Measurements from ENCODE around the gene DBI. TPM values are rescaled to one million over a fixed set of nuclear protein-coding genes. Genes with fewer than 3 reads are reported as not detected.
A peak's percentile ranks its signal among the peaks of the same experiment; 100 is the strongest.

DBI gene
- total and polyA plus RNA-seq, 2 of the 13 experiments (the other 11 are each of a cell fraction or from before 2014, with no cell fraction given), result 330 to 659 TPM

GRCh38 chr2:119352357-119352756, 14.4 kb upstream of the DBI start:
- ChIA-PET POLR2A (interaction anchor here (3.4 kb wide), 1 partner anchor 14 kb away, joined by 26 read pairs; the partner anchor contains the start of genes C2orf76 and DBI), CTCF (ENCODE audit: low intra/inter-chr PET ratio, low total read pairs) (no interaction called here)
- TF ChIP-seq FOXA3 (CRISPR knock-in tag; IDR thresholded peaks at IDR 0.05) (peak; percentile 87), ZBTB34 (CRISPR knock-in tag; IDR thresholded peaks at IDR 0.05) (no peak), NFYC (CRISPR knock-in tag; IDR thresholded peaks at IDR 0.05) (peak; percentile 49), FOXA1 (IDR thresholded peaks at IDR 0.05) (no peak), FOXA1 (CRISPR knock-in tag; IDR thresholded peaks at IDR 0.05) (peak; percentile 66), ZNF274 (CRISPR knock-in tag; IDR thresholded peaks at IDR 0.05) (no peak)
- no peak overlapping the region for H2AFZ ChIP-seq (ENCODE audit: low read length)
- H3K79me2 ChIP-seq (ENCODE audit: insufficient read depth, low read length), result no peaks in the 10 kb centered on the region
- H3K27ac ChIP-seq (ENCODE audit: extremely low read length, insufficient read depth, low read length), result no peak overlapping the region
- no peak overlapping the region for H3K4me3 ChIP-seq (replicated peaks in 1 of 3; ENCODE audit: insufficient read depth in 1 of 3, low read depth in 2 of 3, low read length in 3 of 3)
- BruUV-seq (replicated peaks), result no TSS peak
- intact Hi-C loops (cut with micrococcal nuclease; ENCODE audit: unreplicated experiment) (no loop called here), in situ Hi-C loops (cut with HindIII; ENCODE audit: extremely low pct_ligation_motif_present, low pct_unique_long_range_greater_than_20kb) (no loop called here)
- no peaks in the 10 kb centered on the region for H3K27me3 ChIP-seq (ENCODE audit: control insufficient read depth in 1 of 2, insufficient read depth in 2 of 2, low read length in 2 of 2)
- no peaks in the 10 kb centered on the region for H3K9me3 ChIP-seq (ENCODE audit: low read length)
- ATAC-seq, result no peak
- no peak for DNase-seq (ENCODE audit: low spot score)
- FAIRE-seq, result no peak
- H3K4me2 ChIP-seq (ENCODE audit: low read depth, low read length), result no peak overlapping the region
- H4K20me1 ChIP-seq (ENCODE audit: insufficient read depth, low read length), result no peaks in the 10 kb centered on the region
- H3K4me1 ChIP-seq (ENCODE audit: insufficient read depth, low read length), result no peaks in the 10 kb centered on the region
- H3K9ac ChIP-seq (ENCODE audit: insufficient read depth, low read depth, low read length), result no peak overlapping the region
- H3K36me3 ChIP-seq (replicated peaks in 1 of 2; ENCODE audit: control insufficient read depth in 1 of 2, insufficient read depth in 2 of 2, low read length in 2 of 2), result no peaks in the 10 kb centered on the region

- no peak for FAIRE-seq
- H3K27ac ChIP-seq (ENCODE audit: extremely low read length, insufficient read depth, low read length), result no peak overlapping the region
- peaks cover 4% of the 10 kb centered on the region for H3K4me1 ChIP-seq (ENCODE audit: insufficient read depth, low read length)
- no peaks in the 10 kb centered on the region for H3K9me3 ChIP-seq (ENCODE audit: low read length)
- no peaks in the 10 kb centered on the region for H3K27me3 ChIP-seq (ENCODE audit: control insufficient read depth in 1 of 2, insufficient read depth in 2 of 2, low read length in 2 of 2)
- TF ChIP-seq SYNCRIP (IDR thresholded peaks at IDR 0.05; ENCODE audit: insufficient read depth, low read depth, low read length) (no peak), MNT (IDR thresholded peaks at IDR 0.05) (no peak), ZEB1 (IDR thresholded peaks at IDR 0.05; ENCODE audit: insufficient replicate concordance, low read depth) (no peak), ZNF414 (CRISPR knock-in tag; IDR thresholded peaks at IDR 0.05) (no peak), ZNF543 (CRISPR knock-in tag; IDR thresholded peaks at IDR 0.05) (no peak), ZNF557 (CRISPR knock-in tag; IDR thresholded peaks at IDR 0.05) (no peak), NFKBIZ (CRISPR knock-in tag; IDR thresholded peaks at IDR 0.05) (no peak), ZNF367 (CRISPR knock-in tag; IDR thresholded peaks at IDR 0.05; ENCODE audit: borderline replicate concordance) (no peak)
- no peak overlapping the region for H3K4me3 ChIP-seq (replicated peaks in 1 of 3; ENCODE audit: insufficient read depth in 1 of 3, low read depth in 2 of 3, low read length in 3 of 3)
- no peaks in the 10 kb centered on the region for H4K20me1 ChIP-seq (ENCODE audit: insufficient read depth, low read length)
- CTCF ChIA-PET (ENCODE audit: low intra/inter-chr PET ratio, low total read pairs), result no interaction called here
- 27% methylated on average over 1 of the region's 1 CpG for WGBS (ENCODE audit: low lambda C conversion rate)
- intact Hi-C loops (cut with micrococcal nuclease; ENCODE audit: unreplicated experiment) (no loop called here), in situ Hi-C loops (cut with HindIII; ENCODE audit: extremely low pct_ligation_motif_present, low pct_unique_long_range_greater_than_20kb) (no loop called here)
- POLR2A ChIA-PET, result no interaction called here
- no peak overlapping the region for H3K9ac ChIP-seq (ENCODE audit: insufficient read depth, low read depth, low read length)
- BruUV-seq (replicated peaks), result no TSS peak
- H3K79me2 ChIP-seq (ENCODE audit: insufficient read depth, low read length), result no peaks in the 10 kb centered on the region
- no peaks in the 10 kb centered on the region for H3K36me3 ChIP-seq (replicated peaks in 1 of 2; ENCODE audit: control insufficient read depth in 1 of 2, insufficient read depth in 2 of 2, low read length in 2 of 2)
- DNase-seq (ENCODE audit: low spot score), result no peak
- no peak overlapping the region for H3K4me2 ChIP-seq (ENCODE audit: low read depth, low read length)
- no peak for ATAC-seq
- H2AFZ ChIP-seq (ENCODE audit: low read length), result no peak overlapping the region
These were observed 11.9 kb upstream of the DBI start for GRCh38 chr2:119354860-119355259.

All from HepG2 (cell line).